IPS-NIHi7 (cell line): Measurements from ENCODE around the gene DST.

ENCODE experiments used
- DNase-seq: peaks from one replicate; pipeline ENCODE4 v3.0.0; 2012; ENCODE audit warnings: mixed read lengths; ENCODE audit errors: extremely low spot score

The DST gene

DNA sequence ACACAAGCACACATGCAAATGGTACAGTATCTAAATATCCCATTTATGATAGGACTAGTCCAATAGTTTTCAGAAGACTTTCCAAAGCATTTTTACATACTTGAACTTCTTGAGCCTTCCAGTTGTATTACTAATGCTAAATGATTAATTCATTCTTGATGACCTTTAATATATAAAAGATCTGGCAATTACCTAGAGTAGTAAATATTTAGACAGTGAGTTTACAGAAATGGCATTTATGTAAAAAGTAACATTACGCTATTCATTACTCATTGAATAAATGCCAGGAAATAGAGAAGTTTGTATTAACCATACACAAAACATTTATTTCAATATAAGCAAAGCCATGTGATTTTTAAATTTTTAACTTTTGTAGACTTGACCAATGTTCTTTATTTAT lies 158.8 kb downstream of the DST start:
- DNase-seq = no peak

DNA sequence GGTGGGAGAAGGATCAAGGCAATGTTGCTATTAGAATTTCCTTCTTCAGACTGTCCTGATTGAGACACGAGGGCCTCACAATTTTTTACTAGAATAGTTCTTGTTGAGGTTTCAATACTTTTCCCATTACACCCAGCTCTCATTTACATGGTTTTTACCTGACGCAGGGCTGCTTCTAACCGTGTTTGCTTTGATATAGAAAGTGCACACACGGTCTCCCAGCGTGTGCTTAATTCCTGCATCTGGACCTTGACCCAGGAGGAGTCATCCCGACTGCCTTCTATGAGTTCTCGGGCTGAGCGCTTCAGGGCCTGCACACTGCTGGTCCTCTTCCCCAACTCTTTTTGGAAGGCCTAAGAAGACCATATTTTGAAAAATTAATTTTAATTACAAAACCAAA lies 160.2 kb downstream of the DST start:
- DNase-seq = no peak

GRCh38 chr6:56481957-56482356 lies 160.7 kb downstream of the DST start:
- no peak for DNase-seq

- DNase-seq = no peak
Observed at GRCh38 chr6:56480654-56481337, 161.9 kb downstream of the DST start.

DNA sequence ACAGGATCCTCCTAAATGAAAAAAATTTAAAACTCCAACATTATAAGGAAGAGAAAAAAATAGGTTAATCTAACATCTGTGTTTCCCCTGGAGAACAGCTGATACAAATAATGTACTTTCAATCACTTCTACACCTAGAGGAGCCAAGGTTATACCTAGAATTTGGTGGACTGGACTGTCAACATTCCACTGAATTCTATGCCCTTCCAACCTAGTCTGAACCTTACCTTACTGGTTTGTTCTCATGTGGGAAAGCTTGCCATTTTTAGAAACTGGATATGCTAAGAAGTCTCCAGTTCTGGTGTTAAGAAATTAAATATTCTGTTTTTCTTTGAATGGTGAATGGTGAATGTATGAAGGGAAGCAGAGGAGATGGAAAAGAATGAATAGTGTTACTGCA lies 162.4 kb downstream of the DST start:
- no peak for DNase-seq

DNA sequence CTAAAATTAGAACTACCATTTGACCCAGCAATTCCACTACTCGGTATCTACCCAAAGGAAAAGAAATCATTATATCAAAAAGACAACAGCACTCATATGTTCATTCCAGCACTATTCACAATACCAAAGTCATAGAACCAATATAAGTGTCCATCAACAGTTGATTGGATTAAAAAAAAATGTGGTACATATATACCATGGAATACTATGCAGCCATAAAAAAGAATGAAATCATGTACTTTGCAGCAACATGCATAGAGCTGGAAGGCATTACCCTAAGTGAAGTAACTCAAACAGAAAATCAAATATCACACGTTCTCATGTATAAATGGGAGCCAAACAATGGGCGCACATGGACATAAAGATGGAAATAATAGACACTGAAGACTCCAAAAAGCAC lies 163.3 kb downstream of the DST start:
- no peak for DNase-seq

- no peak for DNase-seq
Observed at GRCh38 chr6:56478202-56478601, 164.5 kb downstream of the DST start.

DNA sequence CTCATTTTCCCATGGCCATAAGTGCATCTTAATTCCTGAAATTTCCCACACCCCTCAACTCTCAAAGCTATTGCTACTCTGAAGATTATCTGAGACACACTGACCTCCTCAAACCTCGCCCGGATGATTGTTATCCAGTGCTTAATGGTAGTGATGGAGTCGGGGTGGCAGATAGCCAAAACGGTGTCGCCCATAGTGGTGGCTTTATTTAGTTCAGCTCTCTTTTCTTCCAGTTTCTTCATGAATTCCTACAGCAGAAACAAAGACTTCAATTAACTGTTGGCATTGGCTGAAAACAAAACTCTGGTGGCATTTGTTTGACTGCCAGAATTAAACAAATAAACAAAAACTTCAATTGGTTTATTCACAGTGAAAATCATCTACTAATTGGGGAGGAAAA lies 165.4 kb downstream of the DST start:
- DNase-seq = no peak

GRCh38 chr6:56475736-56476457 lies 166.8 kb downstream of the DST start:
- no peak for DNase-seq

DNA sequence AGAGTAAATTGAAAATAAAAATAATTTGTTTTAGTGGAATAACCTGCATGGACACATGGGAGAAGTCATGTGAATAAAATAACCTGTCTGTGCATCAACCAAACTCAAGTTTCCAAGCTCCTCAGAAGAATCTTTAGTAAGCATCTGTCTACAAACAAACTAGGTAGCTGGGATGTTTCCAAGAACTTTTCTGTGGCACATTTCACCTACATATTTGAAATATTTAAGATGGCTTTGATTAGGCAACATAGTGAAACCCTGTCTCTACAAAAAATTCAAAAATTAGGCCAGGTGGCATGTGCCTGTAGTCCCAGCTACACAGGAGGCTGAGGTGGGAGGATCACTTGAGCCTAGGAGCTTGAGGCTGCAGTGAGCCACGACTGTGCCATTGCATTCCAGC lies 168.2 kb downstream of the DST start:
- no peak for DNase-seq

- no peak for DNase-seq
Observed at GRCh38 chr6:56463443-56463842, 179.2 kb downstream of the DST start.

DNA sequence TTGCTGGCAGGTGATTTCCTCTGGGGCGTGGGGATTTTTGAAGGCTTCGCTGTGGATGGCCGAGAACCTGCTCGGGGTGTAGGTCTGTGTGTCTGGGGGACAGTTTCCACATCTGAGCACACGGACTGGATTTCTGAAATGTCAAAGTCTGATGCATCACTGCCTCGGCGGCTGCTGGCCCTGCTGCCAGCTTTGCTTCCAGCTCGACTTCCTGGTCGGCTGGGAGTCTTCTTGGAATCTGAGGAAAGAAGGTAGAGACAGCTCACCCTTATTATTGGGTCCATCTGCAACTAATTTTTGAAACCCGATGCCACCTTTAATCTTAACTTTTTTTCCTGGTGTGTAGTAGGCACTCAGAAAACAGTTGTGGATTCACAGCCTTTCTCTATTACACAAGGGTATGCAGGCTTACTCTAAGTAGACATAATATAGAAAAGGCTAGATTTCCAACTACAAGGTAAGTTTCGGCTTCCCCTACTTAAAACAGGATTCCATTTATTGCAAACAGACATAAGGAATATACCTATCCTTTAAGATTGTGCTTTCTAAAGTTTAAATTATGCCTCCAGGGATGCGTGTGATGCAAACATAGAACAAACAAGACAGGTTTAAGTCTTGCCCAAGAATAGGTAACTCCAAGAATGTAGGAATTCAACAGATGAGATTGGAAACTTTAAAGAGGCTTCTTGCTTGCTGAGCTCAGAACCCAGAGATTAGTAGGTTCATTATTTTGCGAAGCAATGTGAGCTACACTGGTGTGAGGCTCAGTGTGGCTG lies 183.5 kb downstream of the DST start:
- no peak for DNase-seq

- no peak for DNase-seq
Observed at GRCh38 chr6:56458324-56458884, 184.3 kb downstream of the DST start.

- no peak for DNase-seq
Observed at GRCh38 chr6:56456785-56457184, 185.9 kb downstream of the DST start.

- DNase-seq = no peak
Observed at GRCh38 chr6:56450882-56451739, 191.6 kb downstream of the DST start.

DNA sequence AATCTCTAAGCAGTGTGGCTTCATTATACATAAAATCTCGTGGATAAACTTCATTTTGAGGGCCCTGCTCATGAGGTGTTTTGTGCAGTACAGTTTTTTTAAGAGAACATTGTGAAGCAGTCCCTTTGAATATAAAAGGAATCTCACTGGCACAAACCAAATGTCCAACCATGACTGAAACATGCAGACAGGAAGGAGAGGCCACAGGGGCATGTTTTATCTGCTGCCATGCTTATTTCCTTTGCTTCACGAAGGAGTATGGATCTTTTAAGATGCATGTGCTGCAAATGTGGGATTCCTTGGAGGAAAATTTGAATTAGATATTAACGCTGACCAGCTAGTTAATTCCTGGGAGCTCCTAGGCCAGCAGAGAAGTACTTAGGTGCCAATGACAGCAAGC lies 192.3 kb downstream of the DST start:
- no peak for DNase-seq

- DNase-seq = no peak
Observed at GRCh38 chr6:56448046-56448445, 194.6 kb downstream of the DST start.

DNA sequence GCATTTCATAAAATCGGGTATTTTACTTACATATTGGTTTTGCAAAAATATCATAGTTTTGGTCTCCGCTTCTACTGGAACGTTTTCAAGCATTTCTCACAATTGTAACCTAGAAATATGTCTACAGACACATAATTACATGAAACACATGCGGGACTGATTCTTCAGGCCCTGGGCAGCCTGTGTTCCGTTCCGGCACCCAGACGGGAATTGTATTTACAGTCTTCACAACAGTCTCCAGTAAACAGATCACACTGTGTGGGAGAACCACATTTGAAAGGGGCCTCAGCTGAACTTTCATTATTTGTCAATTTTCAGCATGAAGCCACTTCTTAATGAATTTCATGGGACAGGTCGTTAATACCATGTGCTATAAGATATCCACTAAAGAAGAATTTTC lies 196.9 kb downstream of the DST start:
- no peak for DNase-seq

- DNase-seq = no peak
Observed at GRCh38 chr6:56444855-56445254, 197.8 kb downstream of the DST start.

DNA sequence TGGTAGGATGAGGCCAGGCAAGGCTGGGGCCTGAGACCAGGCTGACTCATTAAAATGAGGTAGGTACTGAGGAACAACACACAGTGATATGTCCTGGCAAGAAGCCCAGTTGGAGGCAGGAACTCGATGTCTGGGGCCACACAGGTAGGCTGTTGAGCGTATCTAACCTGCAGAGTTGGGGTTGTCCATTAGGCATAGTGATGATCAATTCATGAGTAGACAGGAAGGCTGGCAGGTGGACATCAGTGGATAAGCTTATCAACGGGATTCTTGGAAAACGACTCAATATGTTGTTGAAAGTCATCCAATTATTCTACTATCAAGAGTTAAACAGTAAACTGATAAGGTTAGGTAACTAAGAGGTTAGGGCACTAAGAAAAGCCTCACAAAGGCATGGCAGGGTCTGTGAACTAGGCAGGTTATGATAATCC lies 202.1 kb downstream of the DST start:
- no peak for DNase-seq

DNA sequence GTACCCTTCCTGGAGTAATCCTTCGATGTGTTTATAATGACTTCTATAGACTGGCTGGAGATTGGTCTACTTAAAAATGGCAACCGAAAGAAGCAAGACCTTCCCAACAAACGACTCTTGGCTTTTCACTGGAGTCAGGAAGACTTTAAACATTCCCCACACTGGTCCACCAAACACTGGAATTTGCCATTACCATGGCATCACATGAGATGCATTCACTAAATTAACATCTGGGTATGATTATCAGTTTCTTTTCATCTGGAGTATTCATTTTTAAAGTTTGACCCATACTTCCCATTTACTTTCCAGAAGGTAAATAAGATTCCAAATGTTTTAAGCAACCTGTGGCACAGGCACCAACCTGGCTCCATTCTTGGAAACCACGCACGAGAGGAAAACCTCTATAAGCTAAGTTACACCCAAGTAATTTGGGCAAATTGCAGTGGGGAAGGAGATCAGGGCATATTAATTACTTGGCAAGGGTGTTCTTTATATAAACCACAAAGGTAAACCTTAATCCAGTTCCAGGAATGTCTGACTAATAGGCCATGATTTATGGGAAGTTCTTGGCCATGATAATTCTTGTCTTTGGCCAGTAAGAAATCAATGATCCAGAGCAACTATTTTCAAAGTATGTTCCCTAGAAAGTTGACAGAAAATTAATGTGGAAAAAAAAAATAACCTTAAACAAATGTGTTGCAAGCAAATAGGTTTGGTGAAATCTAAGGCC lies 205.4 kb downstream of the DST start:
- no peak for DNase-seq
